Activated CD8-positive, alpha-beta memory T cell treated with anti-CD3 and anti-CD28 coated beads for 4 hours (primary cell): ENCODE measurements around the gene FAM133A.

Experiments
- DNase-seq, 2 donors: peaks; one replicate each; pipeline ENCODE4 v3.0.0-alpha.2; 2020; ENCODE audit warnings: low read depth in 2 of 2

Gene FAM133A

GRCh38 chrX:93673869-93674271 lies at the start of gene FAM133A:
Gene FAM133A (plus strand): TSS chrX:93674206. CDS start chrX:93709420, 35,214 bp downstream.
- no peak for DNase-seq

- DNase-seq: no peak
Observed at GRCh38 chrX:93637591-93637990, 36.4 kb upstream of the FAM133A start.

- DNase-seq: no peak
Observed at GRCh38 chrX:93649381-93649780, 24.6 kb upstream of the FAM133A start.

- DNase-seq: no peak
Observed at GRCh38 chrX:93660575-93660974, 13.4 kb upstream of the FAM133A start.

- DNase-seq: peak; percentile 12 to 24
Observed at GRCh38 chrX:93673056-93673868, 744 bp upstream of the FAM133A start, which contains the start of gene NAP1L3. Gene NAP1L3 (minus strand): TSS chrX:93673578. CDS start chrX:93673304, 274 bp downstream.

- DNase-seq: no peak
Observed at GRCh38 chrX:93695981-93696380, 22.0 kb downstream of the FAM133A start.

GRCh38 chrX:93703701-93704100 lies 29.7 kb downstream of the FAM133A start:
- DNase-seq: no peak

GRCh38 chrX:93711076-93711475 lies 37.1 kb downstream of the FAM133A start:
- no peak for DNase-seq

GRCh38 chrX:93741811-93742210 lies 67.8 kb downstream of the FAM133A start:
- DNase-seq: no peak

- DNase-seq: no peak
Observed at GRCh38 chrX:93760163-93760562, 86.2 kb downstream of the FAM133A start.
